Measurements from ENCODE around the gene MMP15. TPM values are rescaled to one million over a fixed set of nuclear protein-coding genes. Genes with fewer than 3 reads are reported as not detected.

MMP15 gene
- total RNA-seq, 1 experiment from 2014 or later: 55.5 TPM

GRCh38 chr16:57998992-57999365 is 26.6 kb upstream of the MMP15 start (continued):
- no peak for TF ChIP-seq PRDM15 (CRISPR knock-in tag; IDR thresholded peaks at IDR 0.05)
- TF ChIP-seq SP1 (CRISPR knock-in tag; conservative IDR thresholded peaks at IDR 0.05): no peak
- no peak for TF ChIP-seq JAZF1 (CRISPR knock-in tag; IDR thresholded peaks at IDR 0.05)
- no peak for TF ChIP-seq NFYB (CRISPR knock-in tag; conservative IDR thresholded peaks at IDR 0.05; ENCODE audit: low read depth)
- TF ChIP-seq RORB (CRISPR knock-in tag; IDR thresholded peaks at IDR 0.05): no peak
- no peak for TF ChIP-seq ZNF396 (CRISPR knock-in tag; IDR thresholded peaks at IDR 0.05; ENCODE audit: borderline replicate concordance)
- no peak for TF ChIP-seq PRRX2 (CRISPR knock-in tag; IDR thresholded peaks at IDR 0.05)
- TF ChIP-seq MLX (CRISPR knock-in tag; IDR thresholded peaks at IDR 0.05): no peak
- TF ChIP-seq ZNF512 (CRISPR knock-in tag; IDR thresholded peaks at IDR 0.05; ENCODE audit: borderline replicate concordance): no peak

- ATAC-seq (no peak), DNase-seq (ENCODE audit: low spot score) (no peak)
- Mint-ChIP-seq H3K36me3 (peaks cover 12% of the 10 kb centered on the region), H3K27me3 (ENCODE audit: low read depth) (no peaks in the 10 kb centered on the region), H3K9me3 (no peaks in the 10 kb centered on the region), H3K4me1 (peaks cover 23% of the 10 kb centered on the region), H3K4me3 (peak overlapping the region; percentile 64), H3K27ac (no peak overlapping the region)
- CTCF ChIA-PET: interaction anchor here (0.5 to 6.1 kb wide), 22 partner anchors 10 to 537 kb away, joined by 3 to 56 read pairs (median 4); partner anchors contain the start of genes MMP15 and POLR2C
- POLR2A ChIA-PET: interaction anchor here (0.9 kb wide), 1 partner anchor 33 kb away, joined by 3 read pairs; no protein-coding TSS in a partner anchor
- no peak for TF ChIP-seq ZNF281 (CRISPR knock-in tag; IDR thresholded peaks at IDR 0.05)
- no peak for TF ChIP-seq ZNF219 (CRISPR knock-in tag; IDR thresholded peaks at IDR 0.05; ENCODE audit: borderline replicate concordance)
- no peak for TF ChIP-seq ARID4B (CRISPR knock-in tag; IDR thresholded peaks at IDR 0.05; ENCODE audit: borderline replicate concordance)
- TF ChIP-seq CREB1 (CRISPR knock-in tag; IDR thresholded peaks at IDR 0.05): no peak
- TF ChIP-seq PREB (CRISPR knock-in tag; IDR thresholded peaks at IDR 0.05; ENCODE audit: borderline replicate concordance): no peak
- TF ChIP-seq MLX (CRISPR knock-in tag; IDR thresholded peaks at IDR 0.05): no peak
- TF ChIP-seq NR3C1 (CRISPR knock-in tag; conservative IDR thresholded peaks at IDR 0.05; ENCODE audit: low read depth): no peak
- TF ChIP-seq ZNF138 (CRISPR knock-in tag; conservative IDR thresholded peaks at IDR 0.05): no peak
- TF ChIP-seq SMAD3 (CRISPR knock-in tag; IDR thresholded peaks at IDR 0.05; ENCODE audit: borderline replicate concordance): no peak
- no peak for TF ChIP-seq HMGA2 (CRISPR knock-in tag; IDR thresholded peaks at IDR 0.05)
- TF ChIP-seq ZBTB43 (CRISPR knock-in tag; IDR thresholded peaks at IDR 0.05): no peak
These were observed 26.1 kb upstream of the MMP15 start for GRCh38 chr16:57999366-57999970.
